GM23248 (cell line): ENCODE results near the gene TRDN. TPM values are rescaled to one million over a fixed set of nuclear protein-coding genes. Genes with fewer than 3 reads are reported as not detected.

Experiments used
- DNase-seq: peaks from one replicate; pipeline ENCODE4 v3.0.0-alpha.2; 2015
- H2AFZ ChIP-seq: fragments of 200-600 bp; sonication (generic); 2 replicates; pipeline ENCODE4 v1.6.1; 2016; ENCODE audit warnings: antibody characterized with exemption
- H3F3A ChIP-seq: fragments of 200-600 bp; sonication (generic); 2 replicates; pipeline ENCODE4 v1.6.1; 2016; ENCODE audit warnings: mild to moderate bottlenecking, antibody characterized with exemption, mixed run types; ENCODE audit not compliant: insufficient read depth
- H3K27ac ChIP-seq: fragments of 200-600 bp; sonication (generic); 2 replicates; pipeline ENCODE4 v1.5.1; 2016; ENCODE audit warnings: mild to moderate bottlenecking
- H3K27me3 ChIP-seq: fragments of 200-600 bp; sonication (generic); replicated peaks from 2 replicates; pipeline ENCODE4 v1.6.1; 2016; ENCODE audit warnings: mild to moderate bottlenecking; ENCODE audit not compliant: insufficient read depth
- H3K36me3 ChIP-seq: fragments of 200-600 bp; sonication (generic); 2 replicates; pipeline ENCODE4 v1.6.1; 2016; ENCODE audit warnings: low read depth, mild to moderate bottlenecking
- H3K4me1 ChIP-seq: fragments of 200-600 bp; sonication (generic); 2 replicates; pipeline ENCODE4 v1.6.1; 2016; ENCODE audit warnings: mild to moderate bottlenecking; ENCODE audit not compliant: insufficient read depth
- H3K4me2 ChIP-seq: fragments of 200-600 bp; sonication (generic); one replicate; pipeline ENCODE4 v1.6.1; 2016; ENCODE audit warnings: mild to moderate bottlenecking; ENCODE audit not compliant: unreplicated experiment
- H3K4me3 ChIP-seq: fragments of 200-600 bp; sonication (generic); 2 replicates; pipeline ENCODE4 v1.5.1; 2016; ENCODE audit warnings: mild to moderate bottlenecking
- H3K79me2 ChIP-seq: fragments of 200-600 bp; sonication (generic); 2 replicates; pipeline ENCODE4 v1.6.1; 2016; ENCODE audit warnings: mild to moderate bottlenecking; ENCODE audit not compliant: insufficient read depth
- H3K9ac ChIP-seq: fragments of 200-600 bp; sonication (generic); 2 replicates; pipeline ENCODE4 v1.6.1; 2016; ENCODE audit warnings: mild to moderate bottlenecking
- H3K9me2 ChIP-seq: fragments of 200-600 bp; sonication (generic); 2 replicates; pipeline ENCODE4 v1.6.1; 2016; ENCODE audit warnings: mixed run types, mild to moderate bottlenecking, moderate library complexity; ENCODE audit not compliant: insufficient read depth
- H3K9me3 ChIP-seq: fragments of 200-600 bp; sonication (generic); one replicate; pipeline ENCODE4 v1.6.1; 2017; ENCODE audit warnings: low read depth
- H4K20me1 ChIP-seq: fragments of 200-600 bp; sonication (generic); 2 replicates; pipeline ENCODE4 v1.6.0; 2016; ENCODE audit not compliant: insufficient read depth
- EZH2 ChIP-seq: fragments of 200-600 bp; sonication (generic); IDR thresholded peaks from 2 replicates; pipeline ENCODE4 v1.6.1; 2018; ENCODE audit warnings: antibody characterized with exemption, mild to moderate bottlenecking; ENCODE audit not compliant: insufficient read depth, poor library complexity, severe bottlenecking
- EZH2phosphoT487 ChIP-seq: fragments of 200-600 bp; sonication (generic); IDR thresholded peaks from 2 replicates; pipeline ENCODE4 v1.6.1; 2018; ENCODE audit warnings: antibody characterized with exemption, moderate library complexity, mild to moderate bottlenecking, low read depth; ENCODE audit not compliant: insufficient read depth
- WGBS, 2 experiments: methylation state at CpG; one replicate each; pipeline ENCODE4 v1.1.6; 2015 to 2017; ENCODE audit warnings: low lambda C conversion rate in 2 of 2, low coverage in 1 of 2; ENCODE audit errors: missing lambda C conversion rate in 2 of 2; 5-methylcytosine and 5-hydroxymethylcytosine counted together
- in situ Hi-C: fragments of 300-500 bp; cut with MboI; formaldehyde crosslinking; loops from 2 replicates; pipeline ENCODE4 v1.15.0; 2020
- polyA plus RNA-seq: library from polyadenylated mRNA; unstranded; fragments of >200 nt; fragmentation: Nextera tagmentation; extraction: Ambion mirVana; gene quantifications from 2 replicates; pipeline ENCODE4 v1.2.1, GENCODE V29; 2016
- total RNA-seq: library from RNA; depleted of rRNA; stranded (reverse); fragments of >200 nt; shearing (Covaris generic); gene quantifications from 2 replicates; pipeline ENCODE4 v1.2.3, GENCODE V29; 2014

TRDN gene
- total and polyA plus RNA-seq, 2 experiments from 2014 or later = not detected

DNA sequence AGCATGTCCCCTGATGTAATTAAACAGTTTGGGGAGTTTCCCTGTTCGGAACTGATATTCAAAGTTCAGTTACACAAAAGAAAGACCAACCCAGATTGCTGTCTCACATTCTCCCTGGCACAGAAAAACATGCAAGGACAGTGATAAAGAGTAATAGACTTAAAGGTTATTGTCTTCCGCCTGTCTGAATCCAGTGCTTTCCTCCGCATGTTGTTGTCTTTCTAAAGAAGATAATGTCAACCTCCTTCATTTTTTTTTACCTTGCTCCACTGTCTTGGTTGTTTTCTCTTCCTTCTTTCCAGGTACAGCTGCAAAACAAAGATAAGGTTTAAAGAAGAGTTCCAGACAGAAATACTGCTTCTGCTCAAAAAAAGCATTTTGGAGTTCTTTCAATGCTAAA lies 284.5 kb downstream of the TRDN start:
- no peaks in the 10 kb centered on the region for H4K20me1 ChIP-seq
- H3K27ac ChIP-seq = no peak overlapping the region
- H3K4me1 ChIP-seq = no peaks in the 10 kb centered on the region
- no peak overlapping the region for H3K4me3 ChIP-seq
- 10 to 14% methylated on average over 3 of the region's 3 CpGs for WGBS, 2 experiments
- no peaks in the 10 kb centered on the region for H3K9me3 ChIP-seq
- DNase-seq = no peak
- H3K79me2 ChIP-seq = no peaks in the 10 kb centered on the region
- no peak overlapping the region for H3K4me2 ChIP-seq
- in situ Hi-C loops = no loop called here
- no peaks in the 10 kb centered on the region for H3K36me3 ChIP-seq
- no peaks in the 10 kb centered on the region for H3K9me2 ChIP-seq
- H2AFZ ChIP-seq = no peak overlapping the region
- no peak for TF ChIP-seq EZH2phosphoT487
- no peak for TF ChIP-seq EZH2
- H3K27me3 ChIP-seq = no peaks in the 10 kb centered on the region
- H3F3A ChIP-seq = no peaks in the 10 kb centered on the region
- H3K9ac ChIP-seq = no peak overlapping the region

DNA sequence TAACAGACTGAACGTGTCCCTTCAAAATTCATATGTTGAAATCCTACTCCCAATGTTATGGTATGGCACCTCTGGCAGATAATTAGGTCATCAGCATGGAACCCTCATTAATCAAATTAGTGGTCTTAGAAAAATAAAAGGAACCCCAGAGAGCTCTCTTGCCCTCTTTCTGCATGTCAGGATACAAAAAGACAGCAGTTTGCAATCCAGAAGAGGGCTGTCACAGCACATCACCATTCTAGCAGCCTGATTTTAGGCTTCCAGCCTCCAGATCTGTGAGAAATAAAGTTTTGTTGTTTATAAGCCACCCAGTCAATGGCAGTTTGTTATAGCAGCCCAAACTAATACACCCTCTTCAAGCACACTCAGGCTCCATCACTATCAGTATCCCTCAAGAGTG lies 292.9 kb downstream of the TRDN start:
- H3K9ac ChIP-seq = no peak overlapping the region
- no peak for DNase-seq
- H3K4me2 ChIP-seq = no peak overlapping the region
- H3K27me3 ChIP-seq = no peaks in the 10 kb centered on the region
- H4K20me1 ChIP-seq = no peaks in the 10 kb centered on the region
- H3K4me3 ChIP-seq = no peak overlapping the region
- no peaks in the 10 kb centered on the region for H3F3A ChIP-seq
- in situ Hi-C loops = no loop called here
- WGBS, 2 experiments = 27 to 47% methylated on average over 1 of the region's 1 CpG
- no peaks in the 10 kb centered on the region for H3K4me1 ChIP-seq
- H3K36me3 ChIP-seq = no peaks in the 10 kb centered on the region
- no peaks in the 10 kb centered on the region for H3K9me3 ChIP-seq
- no peak overlapping the region for H2AFZ ChIP-seq
- no peak overlapping the region for H3K27ac ChIP-seq
- no peaks in the 10 kb centered on the region for H3K9me2 ChIP-seq
- TF ChIP-seq EZH2 (no peak), EZH2phosphoT487 (no peak)
- H3K79me2 ChIP-seq = no peaks in the 10 kb centered on the region

DNA sequence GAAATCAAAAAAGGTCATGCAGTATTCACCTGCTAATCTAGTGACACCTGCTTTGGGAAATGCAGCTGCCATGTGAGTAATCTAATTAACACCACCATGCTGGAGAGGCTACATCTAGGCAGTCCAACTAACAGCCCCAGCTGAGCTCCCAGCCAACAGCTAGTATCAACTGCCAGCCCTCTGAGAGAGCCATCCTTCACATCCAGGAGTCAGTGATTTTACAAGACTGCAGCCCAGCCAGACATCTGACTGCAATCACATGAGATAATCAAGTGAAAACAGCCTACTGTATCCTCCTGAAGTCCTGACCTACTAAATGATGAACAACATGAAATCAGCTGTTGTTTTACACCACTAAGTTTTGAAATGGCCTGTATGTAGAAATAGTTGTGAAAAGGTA lies 298.4 kb downstream of the TRDN start:
- no peaks in the 10 kb centered on the region for H3K9me2 ChIP-seq
- no peak overlapping the region for H3K4me2 ChIP-seq
- H3K36me3 ChIP-seq = no peaks in the 10 kb centered on the region
- TF ChIP-seq EZH2phosphoT487 = no peak
- TF ChIP-seq EZH2 = no peak
- no peak overlapping the region for H3K9ac ChIP-seq
- H4K20me1 ChIP-seq = no peaks in the 10 kb centered on the region
- no peaks in the 10 kb centered on the region for H3K27me3 ChIP-seq
- no peaks in the 10 kb centered on the region for H3F3A ChIP-seq
- in situ Hi-C loops = no loop called here
- DNase-seq = no peak
- no peaks in the 10 kb centered on the region for H3K4me1 ChIP-seq
- no peaks in the 10 kb centered on the region for H3K79me2 ChIP-seq
- no peaks in the 10 kb centered on the region for H3K9me3 ChIP-seq
- H3K27ac ChIP-seq = no peak overlapping the region
- no peak overlapping the region for H3K4me3 ChIP-seq
- H2AFZ ChIP-seq = no peak overlapping the region

DNA sequence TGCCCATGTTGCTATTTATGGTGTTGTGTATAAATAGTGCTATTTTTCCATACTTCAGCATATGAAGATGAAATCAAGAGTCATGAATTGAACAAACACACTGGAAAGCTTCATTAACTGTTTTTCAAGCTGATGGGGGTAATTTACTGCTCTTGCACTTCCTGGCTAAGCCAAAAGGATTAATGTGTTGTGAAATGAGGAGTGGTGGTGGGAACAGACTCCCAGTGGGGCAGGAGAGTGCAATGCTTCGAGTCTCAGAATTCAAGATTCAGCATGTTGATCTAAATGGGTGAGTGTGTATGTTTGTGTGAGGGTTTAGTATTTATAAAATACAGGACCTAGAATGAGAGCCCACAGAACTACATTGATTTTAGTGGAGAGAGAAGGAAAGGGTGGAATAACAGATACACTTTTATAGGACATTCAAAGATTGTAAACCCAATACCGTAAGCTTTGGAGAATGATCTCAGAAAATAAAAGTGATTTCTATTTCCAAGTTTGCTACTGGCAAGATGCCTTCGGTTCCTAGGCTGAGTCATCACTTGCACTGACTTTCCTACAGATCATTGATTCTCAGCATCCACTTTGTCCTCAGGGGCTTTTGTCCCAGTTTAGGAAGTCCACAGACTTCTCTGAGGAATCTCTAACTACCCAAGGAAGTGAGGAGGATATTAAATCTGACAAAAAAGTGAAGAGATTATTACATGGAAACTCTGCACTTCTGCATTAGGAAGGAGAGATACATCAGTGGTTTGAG lies 303.6 kb downstream of the TRDN start:
- Histone ChIP-seq H3K79me2 (no peaks in the 10 kb centered on the region), H4K20me1 (no peaks in the 10 kb centered on the region), H3K9me3 (no peaks in the 10 kb centered on the region), H3K27me3 (no peaks in the 10 kb centered on the region), H3K9ac (no peak overlapping the region), H3K4me3 (no peak overlapping the region), H3F3A (no peaks in the 10 kb centered on the region), H3K36me3 (no peaks in the 10 kb centered on the region), H2AFZ (no peak overlapping the region), H3K4me2 (no peak overlapping the region), H3K4me1 (no peaks in the 10 kb centered on the region), H3K9me2 (no peaks in the 10 kb centered on the region), H3K27ac (no peak overlapping the region)
- no peak for TF ChIP-seq EZH2phosphoT487
- no peak for TF ChIP-seq EZH2
- WGBS, 2 experiments = 4 to 6% methylated on average over 3 of the region's 3 CpGs
- in situ Hi-C loops = no loop called here
- DNase-seq = peak; percentile 7

DNA sequence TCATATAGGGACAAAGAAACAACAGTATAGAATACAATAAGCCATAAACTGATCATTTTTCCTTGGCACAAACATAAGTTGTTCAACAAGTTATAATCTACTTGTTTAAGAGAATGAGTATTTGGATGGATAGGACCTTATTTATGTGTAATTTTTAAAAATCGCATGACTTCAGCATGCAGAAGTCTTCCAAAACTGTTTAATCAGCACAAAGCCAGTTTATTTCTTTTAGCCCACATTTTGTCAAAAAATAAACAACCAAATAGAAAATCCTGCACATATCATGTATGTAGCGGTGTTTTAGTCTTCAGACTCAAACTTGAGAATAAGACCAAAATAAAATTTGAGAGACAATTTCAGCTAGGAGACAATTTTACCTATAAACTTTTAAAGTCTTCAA lies 304.7 kb downstream of the TRDN start:
- Histone ChIP-seq H4K20me1 (no peaks in the 10 kb centered on the region), H3K4me2 (no peak overlapping the region), H3K27ac (no peak overlapping the region), H3K4me3 (no peak overlapping the region), H3K4me1 (no peaks in the 10 kb centered on the region), H3K79me2 (no peaks in the 10 kb centered on the region), H2AFZ (no peak overlapping the region), H3K36me3 (no peaks in the 10 kb centered on the region), H3K27me3 (no peaks in the 10 kb centered on the region), H3F3A (no peaks in the 10 kb centered on the region), H3K9ac (no peak overlapping the region), H3K9me3 (no peaks in the 10 kb centered on the region), H3K9me2 (no peaks in the 10 kb centered on the region)
- 43 to 48% methylated on average over 2 of the region's 2 CpGs for WGBS, 2 experiments
- TF ChIP-seq EZH2phosphoT487 (no peak), EZH2 (no peak)
- in situ Hi-C loops = no loop called here
- DNase-seq = no peak
